ENCODE data around the gene PHF24.
A peak's percentile ranks its signal among the peaks of the same experiment; 100 is the strongest.

PHF24 gene

GRCh38 chr9:34983209-34983608, 25.1 kb downstream of the PHF24 start:
- DNase-seq (ENCODE audit: low read depth in 2 of 2) = no peak

GRCh38 chr9:34984049-34984448, 26.0 kb downstream of the PHF24 start:
- no peak for DNase-seq (ENCODE audit: low read depth in 2 of 2)

- no peak for DNase-seq (ENCODE audit: low read depth in 2 of 2)
Observed at GRCh38 chr9:34985311-34985899, 27.3 kb downstream of the PHF24 start.

- DNase-seq (ENCODE audit: low read depth in 2 of 2) = no peak
Observed at GRCh38 chr9:34986540-34987047, 28.5 kb downstream of the PHF24 start.

GRCh38 chr9:34987160-34987901, 29.2 kb downstream of the PHF24 start:
- no peak for DNase-seq (ENCODE audit: low read depth in 2 of 2)

- DNase-seq (ENCODE audit: low read depth in 2 of 2) = no peak
Observed at GRCh38 chr9:34988218-34989002, 30.3 kb downstream of the PHF24 start.

GRCh38 chr9:34989003-34989945, 31.2 kb downstream of the PHF24 start, which contains the start of gene DNAJB5:
Gene DNAJB5 (plus strand): TSS chr9:34989745. CDS start chr9:34990631, 886 bp downstream.
- DNase-seq (ENCODE audit: low read depth in 2 of 2) = peak; percentile 91 to 94

- no peak for DNase-seq (ENCODE audit: low read depth in 2 of 2)
Observed at GRCh38 chr9:34989946-34990635, 32.0 kb downstream of the PHF24 start.

GRCh38 chr9:34990908-34991606, 33.0 kb downstream of the PHF24 start:
- DNase-seq (ENCODE audit: low read depth in 2 of 2) = no peak

- DNase-seq (ENCODE audit: low read depth in 2 of 2) = no peak
Observed at GRCh38 chr9:34991607-34992375, 33.7 kb downstream of the PHF24 start.

GRCh38 chr9:34992376-34992951, 34.4 kb downstream of the PHF24 start:
- no peak for DNase-seq (ENCODE audit: low read depth in 2 of 2)

GRCh38 chr9:34993502-34994259, 35.6 kb downstream of the PHF24 start:
- DNase-seq (ENCODE audit: low read depth in 2 of 2) = no peak

GRCh38 chr9:34994260-34994899, 36.3 kb downstream of the PHF24 start:
- DNase-seq (ENCODE audit: low read depth in 2 of 2) = no peak

GRCh38 chr9:34994900-34995669, 37.0 kb downstream of the PHF24 start:
- no peak for DNase-seq (ENCODE audit: low read depth in 2 of 2)

GRCh38 chr9:34995670-34996060, 37.6 kb downstream of the PHF24 start:
- DNase-seq (ENCODE audit: low read depth in 2 of 2) = no peak

GRCh38 chr9:34996181-34996904, 38.3 kb downstream of the PHF24 start:
- no peak for DNase-seq (ENCODE audit: low read depth in 2 of 2)

Measured in stimulated activated CD8-positive, alpha-beta memory T cell treated with anti-CD3 and anti-CD28 coated beads, Interleukin-2, amount 100 ng/mL, for 1 hour (primary cell).